ENCODE data around the gene MX1. TPM values are rescaled to one million over a fixed set of nuclear protein-coding genes. Genes with fewer than 3 reads are reported as not detected.

Gene MX1
- total and polyA plus RNA-seq, 2 of the 13 experiments (the other 11 are each of a cell fraction or from before 2014, with no cell fraction given) = 2.6 to 5.8 TPM

GRCh38 chr21:41503331-41503730, 77.3 kb downstream of the MX1 start (continued):
- TF ChIP-seq SNAPC5 (CRISPR knock-in tag; IDR thresholded peaks at IDR 0.05; ENCODE audit: borderline replicate concordance) = no peak
- no peak for TF ChIP-seq ZFP90 (CRISPR knock-in tag; IDR thresholded peaks at IDR 0.05; ENCODE audit: borderline replicate concordance)
- TF ChIP-seq SYNCRIP (IDR thresholded peaks at IDR 0.05; ENCODE audit: insufficient read depth, low read depth, low read length) = no peak

- 60% methylated on average over 5 of the region's 5 CpGs for WGBS (ENCODE audit: low lambda C conversion rate)
- Histone ChIP-seq H3K27ac (ENCODE audit: extremely low read length, insufficient read depth, low read length) (no peak overlapping the region), H2AFZ (ENCODE audit: low read length) (no peak overlapping the region), H3K4me2 (ENCODE audit: low read depth, low read length) (no peak overlapping the region), H3K27me3 (ENCODE audit: control insufficient read depth in 1 of 2, insufficient read depth in 2 of 2, low read length in 2 of 2) (peaks cover 2 to 30% of the 10 kb centered on the region in 2 experiments; a peak in 4 of 5 replicates), H3K36me3 (replicated peaks in 1 of 2; ENCODE audit: control insufficient read depth in 1 of 2, insufficient read depth in 2 of 2, low read length in 2 of 2) (no peaks in the 10 kb centered on the region), H3K79me2 (ENCODE audit: insufficient read depth, low read length) (no peaks in the 10 kb centered on the region), H3K4me3 (replicated peaks in 1 of 3; ENCODE audit: insufficient read depth in 1 of 3, low read depth in 2 of 3, low read length in 3 of 3) (no peak overlapping the region), H4K20me1 (ENCODE audit: insufficient read depth, low read length) (no peaks in the 10 kb centered on the region), H3K9me3 (ENCODE audit: low read length) (no peaks in the 10 kb centered on the region), H3K4me1 (ENCODE audit: insufficient read depth, low read length) (peaks cover 51% of the 10 kb centered on the region), H3K9ac (ENCODE audit: insufficient read depth, low read depth, low read length) (no peak overlapping the region)
- DNase-seq (ENCODE audit: low spot score) = no peak
- BruUV-seq (replicated peaks) = no TSS peak
- POLR2A ChIA-PET = no interaction called here
- no peak for ATAC-seq
- FAIRE-seq = no peak
- CTCF ChIA-PET (ENCODE audit: low intra/inter-chr PET ratio, low total read pairs) = no interaction called here
- intact Hi-C loops (cut with micrococcal nuclease; ENCODE audit: unreplicated experiment) (no loop called here), in situ Hi-C loops (cut with HindIII; ENCODE audit: extremely low pct_ligation_motif_present, low pct_unique_long_range_greater_than_20kb) (no loop called here)
- TF ChIP-seq ZNF251 (CRISPR knock-in tag; IDR thresholded peaks at IDR 0.05) = no peak
- no peak for TF ChIP-seq ZNF468 (CRISPR knock-in tag; IDR thresholded peaks at IDR 0.05)
- TF ChIP-seq CREB3 (CRISPR knock-in tag; IDR thresholded peaks at IDR 0.05) = no peak
- TF ChIP-seq ZFP1 (CRISPR knock-in tag; IDR thresholded peaks at IDR 0.05) = no peak
- TF ChIP-seq SNAPC2 (CRISPR knock-in tag; IDR thresholded peaks at IDR 0.05) = no peak
- no peak for TF ChIP-seq ZNF891 (CRISPR knock-in tag; IDR thresholded peaks at IDR 0.05)
- no peak for TF ChIP-seq ZNF329 (CRISPR knock-in tag; IDR thresholded peaks at IDR 0.05; ENCODE audit: low read depth)
- no peak for TF ChIP-seq SNAPC5 (CRISPR knock-in tag; IDR thresholded peaks at IDR 0.05; ENCODE audit: borderline replicate concordance)
- no peak for TF ChIP-seq RFXANK (CRISPR knock-in tag; IDR thresholded peaks at IDR 0.05)
- TF ChIP-seq ZNF878 (CRISPR knock-in tag; IDR thresholded peaks at IDR 0.05) = no peak
Observed at GRCh38 chr21:41504030-41504429, 78.0 kb downstream of the MX1 start.

Data from HepG2 (cell line).